Hindlimb muscle (tissue), 1 donor: ENCODE results near the gene CACNA1F. TPM values are rescaled to one million over a fixed set of nuclear protein-coding genes. Genes with fewer than 3 reads are reported as not detected.

Experiments
- DNase-seq: peaks from one replicate; pipeline ENCODE4 v3.0.0-alpha.2; 2013
- polyA plus RNA-seq: library from polyadenylated mRNA; unstranded; fragments of 120-200 nt; gene quantifications from one replicate; pipeline ENCODE4 v1.2.1, GENCODE V29; 2013; ENCODE audit not compliant: insufficient read length

CACNA1F gene
- not detected for polyA plus RNA-seq

DNA sequence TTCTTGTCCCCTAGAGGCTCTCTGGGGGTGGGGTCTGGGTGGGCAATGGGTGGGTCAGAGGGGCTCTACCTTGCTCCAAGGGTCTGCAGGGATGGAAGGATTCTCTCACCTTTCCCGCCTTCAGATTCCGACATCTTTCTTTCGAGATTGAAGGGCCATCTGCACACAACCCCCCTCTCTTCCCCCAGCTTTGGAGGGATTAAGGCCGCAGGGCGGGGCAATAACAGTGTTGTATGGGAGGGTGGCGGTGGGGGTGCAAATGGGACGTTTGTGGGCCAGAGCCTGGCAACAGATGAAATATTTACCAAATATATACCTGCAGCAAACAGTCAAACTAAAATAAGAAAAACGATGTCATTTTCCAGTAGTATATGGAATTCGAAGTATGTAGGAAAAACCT is at the start of gene CACNA1F:
CACNA1F (minus strand) TSS at position 165 of the 400 bp plus-strand sequence; CDS start at position 134, 31 bp downstream.
- no peak for DNase-seq

DNA sequence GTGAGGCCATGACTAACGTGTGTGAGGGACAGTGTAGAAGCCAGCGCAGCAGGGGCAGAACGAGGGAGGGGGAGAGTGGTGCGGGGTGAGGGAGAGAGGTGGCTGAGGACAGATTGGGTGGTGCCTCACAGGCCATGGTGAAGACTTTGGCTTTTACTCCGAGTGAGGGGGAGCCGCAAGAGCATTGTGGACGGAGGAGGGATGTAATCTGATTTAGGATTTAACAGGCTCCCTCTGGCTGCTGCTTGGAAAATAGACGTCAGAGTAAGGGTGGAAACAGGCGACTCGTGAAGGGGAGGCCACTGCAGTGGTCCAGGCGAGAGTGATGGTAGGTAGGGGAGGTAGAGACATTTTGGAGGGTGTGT is 49.5 kb upstream of the CACNA1F start:
- no peak for DNase-seq

GRCh38 chrX:49278081-49278480 is 44.9 kb upstream of the CACNA1F start:
- no peak for DNase-seq

- no peak for DNase-seq
These were observed 44.3 kb upstream of the CACNA1F start for GRCh38 chrX:49277535-49277830.

GRCh38 chrX:49276671-49277534 is 43.8 kb upstream of the CACNA1F start:
- DNase-seq = no peak

GRCh38 chrX:49276207-49276606 is 43.1 kb upstream of the CACNA1F start:
- no peak for DNase-seq

- no peak for DNase-seq
These were observed 40.1 kb upstream of the CACNA1F start for GRCh38 chrX:49273181-49273727.

- DNase-seq = no peak
These were observed 39.3 kb upstream of the CACNA1F start for GRCh38 chrX:49272421-49272820.

DNA sequence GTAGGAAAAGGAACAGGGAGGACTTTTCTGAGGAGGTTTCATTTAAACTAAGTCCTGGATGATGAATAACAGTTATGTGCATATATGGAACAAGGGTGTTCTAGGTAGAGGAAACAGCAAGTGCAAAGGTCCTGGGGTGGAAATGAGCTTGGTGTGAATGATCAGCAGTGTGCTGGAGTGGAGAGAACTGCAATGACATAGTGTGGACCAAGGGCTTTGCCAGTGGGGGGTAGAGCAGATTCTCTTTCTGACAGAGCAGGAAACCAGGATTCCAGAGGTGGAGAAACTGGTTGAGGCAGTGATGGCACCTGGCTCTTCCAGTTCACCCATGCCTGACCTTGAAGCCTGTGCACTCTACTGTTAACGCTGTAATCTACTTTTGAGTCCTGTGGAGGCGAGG is 38.2 kb upstream of the CACNA1F start:
- DNase-seq = no peak

- DNase-seq = no peak
These were observed 37.2 kb upstream of the CACNA1F start for GRCh38 chrX:49270249-49270921.

DNA sequence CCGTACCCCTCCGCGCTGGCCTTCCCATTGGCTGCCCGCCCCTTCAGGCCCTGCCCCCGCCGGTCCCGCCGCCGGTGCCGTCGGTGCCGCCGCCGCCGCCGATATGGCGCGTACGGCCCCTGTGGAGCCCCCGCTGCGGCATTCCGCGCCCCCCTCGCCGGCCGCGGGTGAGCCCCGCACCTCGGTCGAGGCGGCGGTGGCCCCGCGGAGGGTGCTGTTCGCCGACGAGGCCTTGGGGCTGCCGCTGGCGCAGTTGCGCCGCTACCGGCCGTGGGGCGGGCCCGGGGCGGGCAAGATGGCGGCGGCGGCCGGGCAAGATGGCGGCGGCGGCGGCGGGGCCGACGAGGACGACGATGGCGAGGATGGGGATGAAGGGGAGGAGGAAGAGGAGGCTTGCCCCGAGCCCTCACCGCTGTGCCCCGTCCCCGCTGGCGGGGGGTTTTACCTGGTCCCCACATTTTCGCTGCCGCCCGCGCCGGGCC is 36.7 kb upstream of the CACNA1F start, which contains the start of gene PPP1R3F:
PPP1R3F (plus strand) TSS at position 27 of the 482 bp plus-strand sequence; CDS start at position 104, 77 bp downstream.
- no peak for DNase-seq

- DNase-seq = peak; percentile 95
These were observed 36.0 kb upstream of the CACNA1F start for GRCh38 chrX:49269010-49269766.

DNA sequence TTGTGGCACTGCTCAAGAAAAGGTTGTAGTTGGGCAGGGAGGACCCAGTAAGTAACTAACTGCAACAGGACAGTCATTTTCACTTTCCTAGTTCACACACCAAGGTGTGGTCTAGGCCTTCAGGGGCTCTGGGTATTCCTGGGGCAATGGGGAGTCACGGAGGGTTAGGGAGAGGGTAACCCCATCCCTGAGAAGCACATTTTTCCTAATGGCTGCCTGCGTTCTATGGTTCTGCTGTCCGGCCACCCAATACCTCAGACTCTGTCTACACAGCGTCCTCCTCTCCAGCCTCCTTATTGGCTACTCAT is 35.5 kb upstream of the CACNA1F start:
- no peak for DNase-seq

DNA sequence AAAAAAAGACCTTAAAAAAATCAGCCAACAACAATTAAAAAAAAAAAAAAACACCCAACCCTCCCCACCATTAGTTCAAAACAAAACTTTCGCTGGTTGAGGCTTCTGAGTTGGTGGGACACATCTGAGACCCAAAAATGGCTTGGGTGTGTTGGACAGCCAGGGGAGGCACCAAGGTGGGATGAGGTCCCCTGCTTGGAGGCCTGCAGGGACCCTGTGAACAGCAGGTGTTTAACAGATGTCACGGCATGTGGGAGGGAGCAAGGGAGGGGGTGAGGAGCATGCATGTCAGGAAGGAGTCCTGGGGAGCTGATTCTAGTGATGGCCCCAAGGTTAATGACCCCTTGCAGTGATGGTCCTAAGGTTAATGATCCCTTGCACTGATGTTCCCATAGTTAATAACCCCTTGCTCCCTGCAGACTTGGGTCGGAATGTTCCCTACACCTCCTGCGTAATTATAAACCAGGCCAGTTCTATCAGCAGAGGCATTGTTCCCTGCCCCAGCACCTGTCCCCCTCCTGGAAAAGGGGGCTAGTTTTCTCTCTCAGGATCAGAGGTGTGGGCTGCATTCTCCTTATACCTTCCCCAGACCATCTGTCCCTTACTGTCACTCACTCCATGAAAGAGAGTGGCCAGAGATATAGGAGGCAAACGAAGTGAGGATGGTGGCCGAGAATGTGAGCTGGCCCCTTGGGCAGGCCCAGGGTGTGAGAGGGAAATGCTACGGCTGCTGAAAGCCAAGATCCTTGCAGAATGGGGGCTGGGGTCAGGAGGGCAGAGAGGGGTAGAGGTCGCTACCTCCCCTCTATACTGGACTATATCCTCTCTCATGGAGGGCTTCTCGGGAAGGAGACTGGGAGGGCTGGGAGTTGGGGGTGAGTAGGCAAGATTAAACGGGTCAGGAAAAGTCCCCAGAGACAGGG is 33.6 kb upstream of the CACNA1F start:
- no peak for DNase-seq

DNA sequence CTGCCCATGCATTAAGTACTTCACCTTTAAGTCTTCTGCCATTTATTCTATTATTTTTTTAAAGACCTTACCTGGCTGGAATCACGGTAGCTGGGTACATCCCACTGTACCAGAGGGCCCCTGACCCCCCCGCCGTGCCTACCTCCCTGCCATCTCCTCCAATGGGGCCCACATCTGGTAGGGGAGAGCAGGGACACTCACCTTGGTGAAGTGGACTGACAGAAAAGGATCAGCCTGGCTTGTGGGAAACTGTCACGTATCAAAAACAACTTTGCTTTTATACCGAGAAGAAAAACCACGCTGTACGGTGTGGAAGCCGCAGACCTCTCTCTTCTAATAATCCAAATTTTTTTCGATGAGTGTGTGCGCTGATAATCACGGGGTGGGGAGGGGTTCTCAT is 31.3 kb upstream of the CACNA1F start, which contains the start of gene FOXP3:
FOXP3 (minus strand) TSS at position 251 of the 400 bp plus-strand sequence. CDS start 6,205 bp downstream, outside the sequence.
- no peak for DNase-seq

DNA sequence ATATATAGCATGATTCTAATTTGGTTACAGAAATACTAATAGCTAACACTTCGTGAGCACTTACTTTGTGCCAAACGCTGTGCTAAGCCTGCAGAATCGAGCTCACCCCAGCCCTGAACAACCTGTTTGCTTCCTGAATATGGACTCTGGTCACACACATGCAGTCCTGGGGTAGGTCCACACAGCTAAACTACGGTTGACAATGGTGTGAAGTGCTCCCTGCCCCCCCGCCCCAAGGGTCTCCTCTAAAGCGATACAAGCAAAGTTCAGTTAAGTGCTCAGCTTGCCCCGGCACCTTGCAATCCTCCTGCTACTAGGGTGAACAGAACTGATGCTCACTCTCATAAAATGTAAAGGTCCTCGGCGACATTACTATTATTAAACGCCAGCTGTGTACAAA is 30.5 kb upstream of the CACNA1F start:
- DNase-seq = no peak

DNA sequence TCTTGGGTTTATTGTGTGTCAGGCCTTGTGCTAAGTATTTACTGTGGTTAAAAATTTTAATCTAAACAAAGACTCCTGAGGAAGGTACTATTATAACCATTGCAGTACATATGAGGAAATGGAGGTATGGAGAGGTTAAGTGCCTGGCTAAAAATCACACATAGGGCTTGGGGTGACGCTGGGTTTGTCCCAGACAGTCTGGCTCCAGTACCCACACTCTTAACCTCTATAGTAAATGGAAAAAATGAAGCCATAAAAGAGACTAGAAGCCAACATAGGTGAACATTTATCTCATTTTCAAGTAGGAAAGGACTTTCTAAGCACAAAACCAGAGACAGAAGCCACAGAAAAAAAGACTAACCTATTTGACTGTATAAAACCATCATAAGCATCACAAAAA is 29.5 kb upstream of the CACNA1F start:
- DNase-seq = no peak

- no peak for DNase-seq
These were observed 27.3 kb upstream of the CACNA1F start for GRCh38 chrX:49260221-49260985.

- DNase-seq = no peak
These were observed 25.6 kb upstream of the CACNA1F start for GRCh38 chrX:49258749-49259124.

DNA sequence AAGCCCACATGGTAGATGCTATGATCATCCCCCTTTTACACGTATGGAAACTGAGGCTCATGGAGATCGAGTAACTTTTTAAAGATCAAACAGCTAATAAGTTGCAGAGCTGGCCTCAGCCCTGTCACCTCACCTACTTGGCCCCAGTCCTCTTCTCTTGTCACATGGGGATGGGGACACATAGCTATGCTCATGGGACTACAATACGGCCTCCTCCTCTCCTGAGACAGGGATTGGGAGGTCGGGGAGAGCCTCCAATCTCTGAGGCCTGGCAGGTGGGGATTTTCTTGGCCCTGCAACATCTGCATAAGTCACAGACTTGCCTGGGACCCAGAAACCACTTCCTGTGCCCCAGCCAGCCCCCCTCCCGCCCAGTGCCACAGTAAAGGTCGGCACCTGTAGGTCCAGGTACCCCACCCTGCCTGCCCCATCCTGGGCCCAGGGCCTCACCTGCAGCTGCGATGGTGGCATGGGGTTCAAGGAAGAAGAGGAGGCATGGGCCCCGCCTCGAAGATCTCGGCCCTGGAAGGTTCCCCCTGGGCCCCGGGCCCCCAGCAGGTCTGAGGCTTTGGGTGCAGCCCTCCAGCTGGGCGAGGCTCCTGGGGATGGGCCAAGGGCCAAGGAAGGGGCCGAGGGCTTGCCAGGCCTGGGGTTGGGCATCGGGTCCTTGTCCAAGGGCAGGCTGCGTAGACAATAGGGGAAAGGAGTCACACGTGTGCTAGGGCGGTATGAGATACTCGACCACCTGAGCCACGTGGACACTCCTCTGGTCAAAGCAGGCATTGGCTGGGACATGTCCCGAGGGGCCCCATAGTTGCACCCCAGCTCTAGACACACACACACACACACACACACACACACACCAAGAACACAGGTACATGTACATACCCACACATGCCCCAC is 25.0 kb upstream of the CACNA1F start:
- DNase-seq = no peak
